GM19328 (cell line): ENCODE results near the gene VTI1A.

Experiments used
- ATAC-seq: cut with Tn5 transposase; IDR thresholded peaks from one replicate; pipeline ENCODE4 v1.9.1; 2021; ENCODE audit warnings: mild to moderate bottlenecking, moderate library complexity; ENCODE audit not compliant: unreplicated experiment

The VTI1A gene

DNA sequence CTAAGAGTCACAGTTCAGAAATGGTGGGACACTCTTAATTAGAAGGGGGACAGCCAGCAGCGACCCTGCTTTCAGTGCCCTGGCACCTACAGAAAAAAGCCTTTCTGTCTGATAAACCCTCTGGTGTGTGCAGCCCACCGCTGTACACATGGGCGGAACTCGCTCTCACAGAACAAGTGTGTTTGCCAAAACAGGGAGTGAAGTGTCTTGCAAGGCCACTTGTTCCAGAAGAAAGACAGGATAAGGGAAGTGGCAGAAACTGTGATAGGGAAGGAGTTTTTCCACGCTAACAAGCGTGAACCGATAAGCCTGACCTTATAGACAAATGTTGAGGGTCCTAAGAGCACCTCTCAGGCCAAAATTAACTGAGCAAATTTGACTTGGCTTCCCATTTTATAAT, 299.3 kb downstream of the VTI1A start:
- ATAC-seq = no peak

DNA sequence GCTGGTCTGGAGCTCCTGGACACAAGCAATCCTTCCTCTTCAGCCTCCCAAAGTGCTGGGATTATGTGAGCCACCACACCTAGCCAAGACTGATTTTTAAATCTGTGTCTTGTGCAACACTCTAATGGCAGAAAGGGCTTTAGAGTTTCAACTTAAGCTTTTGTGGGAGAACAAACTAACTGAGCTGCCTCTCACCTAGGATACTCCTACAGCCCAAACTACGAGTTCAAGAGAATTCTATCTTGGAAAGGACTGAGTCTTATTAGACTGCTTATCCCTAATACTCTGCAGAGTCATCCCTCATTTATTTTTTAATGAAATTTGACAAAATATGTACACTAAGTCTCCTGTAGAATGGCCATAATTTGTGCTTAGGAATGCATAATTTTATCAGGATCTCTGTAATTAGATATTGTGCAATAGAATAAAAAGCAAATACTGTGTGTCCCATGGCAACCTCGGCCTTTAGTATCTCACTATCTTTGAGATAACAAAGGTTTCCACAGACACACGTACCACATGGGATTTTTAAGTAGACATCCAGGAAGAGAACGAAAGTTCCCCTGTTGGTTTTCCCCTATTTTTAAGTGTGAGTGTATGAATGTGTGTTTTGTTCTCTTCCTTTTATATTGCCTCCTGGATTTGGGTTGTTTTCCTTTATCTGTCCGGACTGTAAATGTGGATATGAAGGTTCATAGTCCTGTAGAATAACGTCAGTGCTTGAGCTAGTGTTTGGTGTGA, 303.6 kb downstream of the VTI1A start:
- no peak for ATAC-seq

DNA sequence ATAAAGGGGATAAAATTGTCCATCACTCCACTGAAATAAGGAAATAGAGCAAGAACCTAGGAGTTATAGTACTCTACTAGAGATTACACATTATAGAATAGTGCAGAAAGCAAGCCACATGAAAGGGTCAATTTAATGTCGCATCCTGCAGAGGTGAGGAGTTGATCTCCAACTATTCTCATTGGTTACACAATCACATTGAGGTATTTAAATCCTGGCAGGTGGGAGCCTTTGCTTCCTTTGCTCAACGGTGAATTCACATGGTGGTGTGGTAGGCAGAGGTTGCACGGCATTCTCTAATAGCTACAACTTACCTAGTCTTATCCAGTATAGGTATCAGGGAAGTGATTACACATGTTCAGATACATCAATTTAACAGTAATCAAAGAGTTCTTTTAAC, 304.6 kb downstream of the VTI1A start:
- no peak for ATAC-seq

DNA sequence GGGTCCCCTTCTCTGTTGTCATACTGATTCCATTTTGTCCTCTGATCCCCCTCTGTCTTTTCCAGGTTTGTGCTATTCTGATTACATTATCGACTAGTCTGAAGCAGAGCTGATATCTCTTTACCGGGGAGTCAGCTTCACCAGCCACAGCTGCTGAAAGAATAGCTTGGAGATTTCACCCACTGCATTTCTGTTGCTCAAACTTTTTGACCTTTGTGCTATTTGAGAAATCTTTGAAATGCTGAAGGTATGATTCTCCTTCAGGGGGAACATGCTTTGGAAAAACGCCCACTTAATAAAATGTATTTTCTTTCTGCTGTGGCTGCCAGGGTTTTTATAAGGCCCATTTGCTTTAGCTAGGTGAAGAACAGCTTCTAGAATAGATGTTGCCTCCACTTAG, 305.3 kb downstream of the VTI1A start:
- no peak for ATAC-seq

DNA sequence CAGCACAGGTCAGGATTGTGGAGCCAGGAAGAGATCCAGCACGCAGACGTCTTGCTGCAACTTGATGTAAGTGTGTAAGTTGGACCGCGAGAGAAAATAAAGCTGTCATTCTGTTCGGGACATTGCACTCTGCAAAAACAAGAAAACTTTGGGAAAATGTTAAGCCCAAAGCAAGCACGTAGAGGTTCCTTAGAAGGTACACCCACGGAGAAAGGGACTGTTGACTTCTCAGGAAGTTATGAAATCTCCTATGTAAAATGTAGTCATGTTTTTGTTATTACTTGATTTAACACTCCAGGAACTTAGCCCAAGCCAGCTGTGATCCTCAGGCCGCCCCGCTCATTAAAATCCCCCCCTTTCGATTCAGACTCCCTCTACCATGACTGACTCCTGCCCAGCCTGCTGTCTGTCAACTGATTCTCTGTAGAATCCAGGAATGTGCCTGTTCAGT, 307.0 kb downstream of the VTI1A start:
- no peak for ATAC-seq

DNA sequence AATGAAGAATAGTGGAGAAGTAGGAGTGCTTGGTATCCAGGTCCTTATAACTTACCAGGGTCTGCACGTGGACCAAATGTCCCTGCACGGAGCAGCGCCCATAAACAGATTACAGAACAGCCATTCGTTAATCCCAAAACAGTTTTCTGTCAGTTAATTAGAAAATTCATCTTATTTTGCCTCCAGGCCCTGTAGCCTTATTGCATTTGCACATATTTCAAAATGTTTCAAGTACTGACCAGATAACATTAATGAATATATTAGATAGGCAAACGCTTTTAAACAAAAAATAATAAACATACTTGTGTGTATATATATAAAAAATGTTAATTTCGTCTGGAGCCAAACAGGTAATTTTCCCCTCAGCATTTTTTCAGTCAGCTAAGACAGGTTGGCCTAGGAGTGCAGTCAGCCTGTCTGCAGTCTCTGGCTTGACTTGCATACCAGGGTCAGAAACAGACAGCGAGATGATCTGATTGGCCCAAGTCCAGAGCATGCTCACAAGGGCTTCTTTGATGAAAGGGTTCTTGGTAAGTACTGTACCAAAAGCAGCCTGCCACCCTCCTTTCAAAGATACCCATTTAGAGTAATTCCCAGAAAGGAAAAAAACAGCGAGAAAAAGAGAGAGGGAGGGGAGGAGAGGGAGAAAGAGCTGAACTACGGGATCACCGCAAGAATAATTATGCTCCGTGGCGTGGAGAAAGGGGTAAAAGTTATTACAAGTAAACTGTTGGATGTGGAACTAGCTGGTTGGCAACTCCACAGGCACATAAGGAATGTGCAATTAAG, 308.6 kb downstream of the VTI1A start:
- no peak for ATAC-seq

DNA sequence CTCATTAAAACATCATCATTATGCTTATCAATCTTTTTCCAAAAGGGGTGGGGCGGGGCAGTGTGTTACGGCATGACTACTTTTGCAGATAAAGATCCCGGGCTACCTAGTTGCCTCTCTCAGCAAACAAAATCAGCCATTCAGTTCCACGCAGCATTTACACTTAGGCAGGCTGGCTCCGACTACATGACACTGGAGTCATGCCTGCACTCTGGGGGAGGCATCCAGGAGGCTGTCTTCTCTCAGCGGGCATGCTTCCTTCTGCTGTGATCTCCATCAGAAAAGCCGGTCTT, 309.2 kb downstream of the VTI1A start:
- ATAC-seq = no peak

DNA sequence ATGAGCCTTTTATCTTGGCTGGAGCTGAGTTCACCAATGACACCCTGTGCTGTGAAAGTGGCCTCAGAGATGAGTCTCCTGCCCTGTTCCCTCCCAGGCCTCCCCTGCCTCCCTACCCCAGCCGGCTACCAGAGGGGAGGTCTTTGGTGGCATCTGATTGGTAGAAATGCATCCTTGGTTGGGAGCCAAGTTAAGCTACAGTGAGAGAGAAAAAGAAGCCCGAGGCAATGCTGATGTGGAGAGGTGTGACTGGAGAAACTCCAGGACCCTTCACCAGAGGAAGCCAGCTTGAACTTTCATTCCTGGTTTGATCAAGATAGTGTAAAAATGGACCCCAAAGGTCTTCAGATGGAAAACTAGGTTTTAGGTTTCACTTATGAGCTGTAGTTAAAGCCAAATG, 311.9 kb downstream of the VTI1A start:
- ATAC-seq = no peak

DNA sequence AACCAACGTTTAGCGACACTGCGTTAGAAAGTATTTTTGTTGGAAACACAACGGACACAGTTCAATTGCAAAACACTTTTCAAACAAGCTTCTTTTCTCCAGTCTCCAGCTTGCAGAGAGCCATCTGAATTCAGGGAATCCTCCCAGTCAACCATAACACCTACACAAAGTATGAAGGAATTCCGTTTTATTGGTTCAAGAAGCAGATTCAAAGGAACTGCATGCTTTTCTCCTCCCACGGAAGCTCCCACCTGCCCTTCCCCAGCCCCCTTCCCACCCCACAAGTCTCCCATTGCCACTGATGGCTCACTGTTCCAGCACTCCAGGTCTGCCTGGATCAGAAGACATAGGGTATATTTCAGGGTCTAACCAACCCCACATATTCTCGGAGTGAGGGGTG, 312.5 kb downstream of the VTI1A start:
- ATAC-seq = no peak

DNA sequence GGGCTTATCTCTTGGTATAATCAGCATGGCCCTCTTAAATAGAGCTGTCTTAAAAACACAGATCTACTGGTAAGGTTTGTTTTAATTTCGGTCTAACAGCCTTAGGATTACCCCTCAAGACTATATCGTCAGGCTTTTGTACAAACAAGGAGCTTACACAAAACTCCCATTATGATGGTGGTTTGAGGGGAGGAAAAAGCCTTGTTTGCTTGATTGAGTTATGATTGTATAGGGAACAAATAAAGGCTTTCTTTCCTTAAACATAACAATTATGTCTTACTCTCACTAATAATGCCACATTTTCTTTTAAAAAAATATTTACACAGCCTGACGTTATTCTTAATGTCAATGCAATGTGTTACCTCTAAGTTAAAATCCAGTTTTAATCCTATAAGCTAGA, 314.2 kb downstream of the VTI1A start:
- no peak for ATAC-seq

DNA sequence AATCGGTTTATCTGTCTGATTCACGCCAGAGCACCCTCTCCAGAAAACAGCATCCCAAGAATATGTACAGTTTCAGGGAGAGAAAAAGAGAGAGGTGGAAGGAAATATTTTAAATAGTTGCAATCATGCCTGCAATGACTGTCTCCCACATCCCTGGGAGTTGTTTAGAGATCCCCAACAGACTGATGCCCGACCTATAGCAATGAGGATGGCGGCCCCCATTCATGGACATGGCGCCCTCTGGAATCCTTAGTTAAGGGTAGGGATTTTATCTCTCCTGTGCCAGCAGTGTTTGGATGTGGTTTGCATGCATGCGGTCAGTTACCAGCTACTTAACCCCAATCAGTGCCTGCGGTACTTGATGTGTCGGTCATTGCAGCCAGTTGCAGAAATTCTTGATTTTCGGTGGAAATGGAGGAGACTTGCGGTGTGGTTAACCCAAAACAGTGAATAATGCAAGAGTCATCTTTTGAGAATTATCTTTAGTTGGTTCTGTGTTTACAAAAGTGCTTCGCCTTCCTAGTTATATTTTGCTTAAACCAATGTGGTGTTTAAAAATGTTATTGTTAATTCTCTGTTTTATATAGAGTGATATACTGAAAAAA, 317.0 kb downstream of the VTI1A start:
- ATAC-seq = no peak

DNA sequence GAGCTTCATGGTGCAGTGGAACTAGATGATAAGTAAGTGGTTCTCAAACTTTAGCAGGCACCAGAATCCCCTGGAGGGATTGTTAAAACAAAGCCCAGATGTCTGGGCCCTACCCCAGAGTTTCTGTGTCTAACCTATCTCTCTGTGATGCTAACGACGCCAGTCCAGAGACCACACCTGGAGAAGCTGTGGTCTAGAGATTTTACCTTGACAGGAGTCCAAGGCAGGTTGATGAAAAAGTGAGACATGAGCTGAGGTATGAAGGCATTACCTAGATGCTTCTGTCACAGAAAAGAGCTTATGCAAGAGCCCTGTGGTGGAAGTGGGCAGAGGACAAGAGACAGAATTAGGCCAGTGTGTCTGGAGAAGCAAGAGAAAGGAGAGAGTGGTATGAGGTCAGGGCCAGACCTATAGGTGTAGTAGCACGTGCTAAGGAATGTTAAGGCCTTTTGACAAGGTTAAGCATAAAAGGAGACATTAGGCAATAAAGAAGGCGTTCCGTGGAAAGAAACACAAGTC, 318.8 kb downstream of the VTI1A start:
- ATAC-seq = no peak

DNA sequence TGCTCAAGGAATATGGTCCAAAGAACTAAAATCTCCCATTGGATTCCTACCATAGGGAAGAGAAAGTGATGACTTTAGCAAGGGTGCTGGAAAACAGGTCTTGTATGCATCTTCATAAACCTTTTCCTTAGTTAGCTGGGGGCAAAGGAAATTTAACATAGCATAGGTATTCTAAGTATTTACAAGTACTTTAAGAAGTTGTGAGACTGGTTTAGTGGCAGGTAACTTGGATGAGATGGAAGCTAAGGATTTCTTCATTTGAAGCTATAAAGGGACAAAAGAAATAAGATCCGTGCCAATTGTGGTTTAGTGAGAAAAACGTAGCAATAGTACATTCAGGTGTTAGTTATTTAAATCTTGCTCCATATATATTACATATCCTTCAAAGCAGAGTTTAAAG, 319.6 kb downstream of the VTI1A start:
- no peak for ATAC-seq

DNA sequence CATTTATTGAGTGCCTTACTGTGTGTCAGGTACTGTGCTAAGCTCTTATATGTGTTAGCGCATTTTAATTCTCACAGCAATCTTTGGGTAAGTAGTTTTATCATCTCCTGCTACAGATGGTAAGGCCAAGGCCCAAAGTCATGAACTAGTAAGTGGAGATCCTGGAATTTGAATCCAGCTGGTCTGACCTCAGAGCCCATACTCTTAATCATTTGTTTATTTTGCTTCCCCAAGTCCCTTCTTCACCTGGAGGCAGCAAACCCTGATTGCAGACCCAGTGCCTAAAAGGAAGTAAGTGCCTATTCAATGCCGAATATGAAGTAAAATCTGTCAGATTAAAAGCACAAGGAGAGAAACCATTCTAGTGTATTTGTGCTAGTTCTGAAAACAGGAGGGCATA, 320.1 kb downstream of the VTI1A start:
- ATAC-seq = no peak

DNA sequence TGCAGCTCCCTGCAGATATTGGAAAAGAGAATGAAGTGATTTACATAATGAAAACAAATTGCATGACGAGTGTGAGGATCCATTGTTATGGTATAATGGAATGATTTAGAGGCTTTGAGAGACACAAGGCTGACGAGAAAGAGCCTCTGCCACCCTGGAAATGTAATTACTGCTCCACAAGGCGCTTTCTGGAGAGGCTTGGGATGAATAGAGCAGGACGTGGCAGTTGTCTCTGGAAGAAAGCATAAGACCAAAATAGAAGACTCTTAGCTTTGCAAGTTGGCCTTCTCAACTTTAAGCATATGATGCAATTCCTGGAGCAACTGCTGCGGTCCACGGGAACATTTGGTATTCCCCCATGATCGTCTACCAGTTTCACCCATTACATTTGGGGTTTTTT, 321.1 kb downstream of the VTI1A start:
- no peak for ATAC-seq

DNA sequence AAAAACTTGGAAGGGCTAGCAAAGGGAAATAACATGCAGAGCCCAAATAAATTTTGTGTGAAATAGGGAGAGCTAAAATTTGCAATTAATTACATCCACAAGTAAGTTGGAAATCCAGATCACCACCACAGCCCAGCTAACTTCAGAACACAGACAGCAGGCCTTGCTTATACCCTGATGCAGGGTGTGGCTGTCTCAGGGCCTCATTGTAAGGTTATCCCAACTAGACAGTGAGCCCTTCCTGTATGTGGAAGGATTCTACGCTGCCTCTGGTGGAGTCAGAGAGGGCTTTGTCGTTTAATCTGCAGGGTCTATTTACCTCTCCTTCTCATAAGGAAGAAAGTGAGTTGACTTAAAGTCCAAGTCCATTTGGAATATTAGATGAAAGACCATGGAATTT, 322.1 kb downstream of the VTI1A start:
- no peak for ATAC-seq

DNA sequence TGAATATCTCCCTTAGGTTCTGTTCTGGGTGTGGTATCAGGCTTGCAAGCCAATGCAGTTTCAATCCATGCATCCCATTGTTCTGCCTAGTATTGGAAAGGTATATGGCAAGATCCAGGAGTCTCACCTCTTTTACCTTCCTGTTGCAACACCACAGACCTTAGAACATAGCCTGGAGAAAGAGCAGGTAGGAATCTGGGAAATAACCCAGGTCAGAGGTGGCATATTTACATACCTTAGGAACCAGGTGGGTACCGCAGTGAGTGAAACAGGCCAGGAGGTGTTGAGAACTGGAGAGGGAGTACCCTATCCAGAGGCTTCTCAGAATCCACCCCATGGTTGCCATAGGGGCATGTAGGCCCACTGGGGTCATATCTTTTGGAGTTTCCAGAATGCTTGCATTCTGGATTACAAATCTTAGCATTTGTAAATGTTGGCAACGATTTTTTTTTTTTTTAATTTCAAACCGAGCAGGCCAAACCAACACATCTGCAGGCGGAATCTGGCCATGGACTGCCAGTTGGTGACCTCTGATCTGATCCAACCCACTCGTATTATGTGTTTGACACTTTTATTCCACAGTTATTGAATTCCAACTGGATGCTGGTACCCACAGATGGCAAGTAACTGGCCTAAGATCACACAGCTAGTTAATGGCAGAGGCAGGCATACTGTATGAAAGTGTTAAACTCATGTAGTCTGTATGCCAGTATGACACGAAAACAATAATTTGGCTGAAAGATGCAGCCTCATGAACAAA, 322.8 kb downstream of the VTI1A start:
- ATAC-seq = no peak

DNA sequence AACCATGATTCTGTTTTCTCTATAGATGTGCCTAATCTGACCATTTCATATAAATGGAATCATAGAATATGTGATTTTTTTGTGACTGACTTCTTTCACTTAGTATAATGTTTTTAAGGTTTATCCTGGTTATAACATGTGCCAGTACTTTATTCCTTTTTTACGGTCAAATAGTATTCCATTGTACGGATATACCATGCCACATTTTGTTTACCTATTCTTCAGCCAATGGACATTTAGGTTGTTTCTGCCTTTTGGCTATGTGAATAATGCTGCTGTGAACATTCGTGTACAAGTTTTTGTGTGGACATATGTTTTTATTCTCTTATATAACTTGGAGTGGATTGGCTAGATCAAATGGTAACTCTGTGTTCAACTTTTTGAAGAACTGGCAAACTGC, 324.7 kb downstream of the VTI1A start:
- no peak for ATAC-seq

DNA sequence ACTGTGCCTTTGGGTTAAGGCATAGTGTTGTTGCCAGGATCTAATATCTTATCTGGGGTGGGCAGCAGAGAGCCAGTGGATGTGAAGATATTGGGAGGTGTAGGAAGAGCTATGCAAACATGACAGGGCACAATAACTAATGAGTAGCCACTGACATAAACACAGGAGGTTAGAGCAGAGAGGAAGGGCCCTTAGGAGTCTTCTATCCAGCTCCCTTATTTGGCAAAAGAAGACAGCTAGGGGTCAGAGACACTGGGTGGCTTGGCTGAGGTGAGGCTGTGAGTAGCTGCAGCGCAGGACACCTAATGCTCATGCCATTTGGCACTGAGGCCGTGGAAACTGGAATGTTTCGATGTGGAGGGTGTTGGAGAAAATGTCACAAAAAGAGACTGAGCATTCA, 326.8 kb downstream of the VTI1A start:
- no peak for ATAC-seq

DNA sequence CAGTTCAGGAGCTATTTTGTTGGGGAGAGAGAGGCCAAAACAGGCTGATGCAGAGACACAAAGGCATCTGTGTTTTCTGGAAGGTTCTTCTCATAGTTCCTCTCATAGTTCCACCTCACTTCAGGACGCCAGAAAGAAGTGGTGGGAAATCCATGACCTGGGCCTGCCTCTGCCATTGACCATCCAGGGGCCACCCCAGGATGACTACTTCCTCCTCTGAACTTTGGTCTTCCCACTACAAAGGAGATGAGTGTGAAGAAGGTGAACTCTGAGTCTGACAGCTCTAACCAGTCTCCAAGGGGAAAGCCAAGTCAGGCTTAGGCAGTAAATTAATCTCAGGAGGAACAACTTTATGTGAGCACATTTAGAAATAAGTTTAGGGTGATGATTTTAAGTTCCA, 327.2 kb downstream of the VTI1A start:
- ATAC-seq = no peak

DNA sequence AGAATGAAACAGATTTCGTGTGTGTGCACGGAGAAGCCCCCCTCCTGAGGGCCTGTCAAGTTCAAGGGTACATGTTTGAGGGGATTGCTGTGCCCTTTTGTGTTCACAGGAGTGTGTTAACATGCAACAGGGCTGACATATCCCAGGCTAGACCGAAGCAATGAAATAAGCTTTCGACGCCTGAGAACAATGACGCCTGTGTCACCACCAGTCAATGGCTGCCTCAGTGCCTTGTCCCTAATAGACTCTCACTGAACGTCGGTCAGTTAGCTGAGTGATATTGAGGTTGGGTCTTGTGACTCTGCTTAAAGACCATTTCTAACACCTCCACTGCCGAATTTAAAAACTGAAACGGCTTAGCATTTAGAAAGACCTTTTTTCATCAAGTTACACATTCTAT, 327.8 kb downstream of the VTI1A start:
- ATAC-seq = no peak
